Adrenal gland (tissue), 5 donors: ENCODE results near the gene B4GALT7.

Experiments used
- CTCF ChIP-seq, 6 experiments: fragments of 450-650 bp in 4 of 6; fragments of 200-600 bp in 2 of 6; sonication (generic) in 1 of 6; IDR thresholded peaks; 1 replicate in 5 of 6; 2 replicates in 1 of 6; pipeline versions ENCODE4 v1.5.1 to v1.8.0; 2016 to 2021; ENCODE audit warnings: antibody characterized with exemption in 6 of 6, mild to moderate bottlenecking in 2 of 6, moderate library complexity in 1 of 6
- POLR2A ChIP-seq, 2 donors: fragments of 450-650 bp; IDR thresholded peaks; one replicate each; pipeline ENCODE4 v1.6.1; 2017; ENCODE audit warnings: antibody characterized with exemption in 2 of 2, mild to moderate bottlenecking in 2 of 2, moderate library complexity in 1 of 2
- donor health status: DM: no; HTN: no; CAD: no.

GRCh38 chr5:177609076-177610059 lies 9.4 kb downstream of the B4GALT7 start:
- TF ChIP-seq CTCF (IDR thresholded peaks at IDR 0.05) (no peak), POLR2A (IDR thresholded peaks at IDR 0.05) (no peak)
